Stimulated activated CD4-positive, alpha-beta T cell treated with anti-CD3 and anti-CD28 coated beads, TNF-alpha, amount 100 ng/mL, for 48 hours (primary cell): ENCODE results near the gene CD79A.

ENCODE experiments used
- DNase-seq, 3 donors: peaks; one replicate each; pipeline ENCODE4 v3.0.0-alpha.2; 2020; ENCODE audit warnings: low read depth in 3 of 3

CD79A gene

GRCh38 chr19:41876847-41877832 lies at the start of gene CD79A:
CD79A (plus strand) TSS chr19:41877279; CDS start chr19:41877305, 26 bp downstream.
- DNase-seq: no peak

GRCh38 chr19:41837981-41838708 lies 38.9 kb upstream of the CD79A start:
- no peak for DNase-seq

- DNase-seq: no peak
Measured at GRCh38 chr19:41839211-41839610, 37.9 kb upstream of the CD79A start.

GRCh38 chr19:41843371-41843770 lies 33.7 kb upstream of the CD79A start:
- DNase-seq: no peak

- DNase-seq: no peak
Measured at GRCh38 chr19:41844601-41845000, 32.5 kb upstream of the CD79A start, which contains the start of gene LYPD4. LYPD4 (minus strand) TSS chr19:41844683; CDS start chr19:41839285, 5,398 bp downstream.

- no peak for DNase-seq
Measured at GRCh38 chr19:41845001-41845050, 32.3 kb upstream of the CD79A start, which contains the start of gene DMRTC2. DMRTC2 (plus strand) TSS chr19:41845042; CDS start chr19:41847429, 2,387 bp downstream.

GRCh38 chr19:41845051-41845590 lies 32.0 kb upstream of the CD79A start:
- DNase-seq: no peak

GRCh38 chr19:41847351-41848105 lies 29.6 kb upstream of the CD79A start:
- DNase-seq: no peak

GRCh38 chr19:41848666-41849065 lies 28.4 kb upstream of the CD79A start:
- no peak for DNase-seq

GRCh38 chr19:41849067-41849466 lies 28.0 kb upstream of the CD79A start:
- DNase-seq: no peak

- no peak for DNase-seq
Measured at GRCh38 chr19:41850381-41850780, 26.7 kb upstream of the CD79A start.

GRCh38 chr19:41851456-41851855 lies 25.6 kb upstream of the CD79A start:
- no peak for DNase-seq

- no peak for DNase-seq
Measured at GRCh38 chr19:41853344-41853743, 23.7 kb upstream of the CD79A start.

GRCh38 chr19:41853768-41854167 lies 23.3 kb upstream of the CD79A start:
- no peak for DNase-seq

GRCh38 chr19:41859213-41859617 lies 17.9 kb upstream of the CD79A start:
- no peak for DNase-seq

GRCh38 chr19:41859618-41860418 lies 17.3 kb upstream of the CD79A start, which contains the start of gene RPS19:
RPS19 (plus strand) TSS chr19:41860255; CDS start chr19:41860775, 520 bp downstream.
- peak; percentile 95 to 96 (median 95) for DNase-seq

GRCh38 chr19:41860419-41861115 lies 16.5 kb upstream of the CD79A start:
- DNase-seq: no peak

GRCh38 chr19:41861116-41861768 lies 15.8 kb upstream of the CD79A start:
- no peak for DNase-seq

GRCh38 chr19:41861846-41862245 lies 15.2 kb upstream of the CD79A start:
- no peak for DNase-seq

- no peak for DNase-seq
Measured at GRCh38 chr19:41862445-41862986, 14.6 kb upstream of the CD79A start.
